ENCODE measurements around the gene ASMTL.
"Not testable (repeated sequence)": the region's sequence is repeated elsewhere in the genome, so short reads cannot be mapped to it uniquely, and the experiment has no call there.

The ASMTL gene

GRCh38 chrX:1385253-1386223 is 67.2 kb downstream of the ASMTL start:
- DNase-seq, result no peak

GRCh38 chrX:1384658-1385252 is 68.0 kb downstream of the ASMTL start:
- no peak for DNase-seq

- no peak for DNase-seq
Measured at GRCh38 chrX:1380672-1381233, 72.0 kb downstream of the ASMTL start.

- DNase-seq, result no peak
Measured at GRCh38 chrX:1378306-1378759, 74.4 kb downstream of the ASMTL start.

GRCh38 chrX:1368385-1368698 is 84.4 kb downstream of the ASMTL start:
- DNase-seq, result no peak

- not testable (repeated sequence) for DNase-seq
Measured at GRCh38 chrX:1366363-1366762, 86.3 kb downstream of the ASMTL start.

- no peak for DNase-seq
Measured at GRCh38 chrX:1361910-1362309, 90.8 kb downstream of the ASMTL start.

GRCh38 chrX:1361275-1361674 is 91.4 kb downstream of the ASMTL start:
- DNase-seq, result no peak

GRCh38 chrX:1360171-1360570 is 92.5 kb downstream of the ASMTL start:
- no peak for DNase-seq

GRCh38 chrX:1359477-1359873 is 93.2 kb downstream of the ASMTL start:
- DNase-seq, result no peak

- no peak for DNase-seq
Measured at GRCh38 chrX:1358793-1359476, 93.8 kb downstream of the ASMTL start.

- DNase-seq, result no peak
Measured at GRCh38 chrX:1357993-1358392, 94.7 kb downstream of the ASMTL start.

- DNase-seq, result no peak
Measured at GRCh38 chrX:1355131-1356046, 97.3 kb downstream of the ASMTL start.

GRCh38 chrX:1354036-1355019 is 98.4 kb downstream of the ASMTL start:
- no peak for DNase-seq
